ENCODE results near the gene TEKT1. TPM values are rescaled to one million over a fixed set of nuclear protein-coding genes. Genes with fewer than 3 reads are reported as not detected.

Gene TEKT1
- total RNA-seq, 1 experiment from 2014 or later: not detected

- Histone ChIP-seq H3K79me1 (ENCODE audit: insufficient read depth, low read depth, low read length, poor library complexity, severe bottlenecking) (no peaks in the 10 kb centered on the region), H3K18ac (ENCODE audit: insufficient read length, low read depth, low read length) (no peak overlapping the region), H2BK120ac (ENCODE audit: low read depth, low read length, poor library complexity, severe bottlenecking) (no peak overlapping the region), H3K4ac (ENCODE audit: low read depth, low read length) (no peak overlapping the region), H3K4me2 (ENCODE audit: insufficient read depth, insufficient read length, low read length) (no peak overlapping the region), H3K23me2 (ENCODE audit: insufficient read length, low read depth, low read length, poor library complexity, severe bottlenecking) (no peaks in the 10 kb centered on the region), H3K9me3 (ENCODE audit: control insufficient read depth, low read depth, low read length) (no peaks in the 10 kb centered on the region), H2BK20ac (ENCODE audit: low read depth, low read length, poor library complexity, severe bottlenecking) (no peak overlapping the region), H3K9ac (ENCODE audit: extremely low read depth, insufficient read length, low read length) (no peak overlapping the region), H2BK12ac (ENCODE audit: insufficient read length, low read depth, low read length) (no peak overlapping the region), H3K79me2 (ENCODE audit: insufficient read depth, low read length) (no peaks in the 10 kb centered on the region; the same call in 1 of the 2 replicates), H4K5ac (ENCODE audit: insufficient read length, low read depth, low read length) (no peak overlapping the region), H2BK15ac (ENCODE audit: low read depth, low read length) (no peak overlapping the region), H3K4me1 (ENCODE audit: insufficient read depth, low read length) (no peaks in the 10 kb centered on the region), H2BK5ac (ENCODE audit: insufficient read length, low read length) (no peak overlapping the region), H3K27me3 (ENCODE audit: insufficient read depth, low read length) (no peaks in the 10 kb centered on the region), H2AK5ac (ENCODE audit: insufficient read length, low read length) (no peak overlapping the region), H3K56ac (ENCODE audit: insufficient read length, low read depth, low read length) (no peak overlapping the region), H3K23ac (ENCODE audit: insufficient read length, low read depth, low read length) (no peak overlapping the region), H4K8ac (replicated peaks; ENCODE audit: insufficient read length, low read depth, low read length) (no peak overlapping the region), H2AFZ (ENCODE audit: low read length) (no peak overlapping the region), H4K20me1 (ENCODE audit: control insufficient read depth, insufficient read depth, insufficient read length) (no peaks in the 10 kb centered on the region), H3T11ph (ENCODE audit: low read length) (no peak overlapping the region), H4K91ac (ENCODE audit: insufficient read length, low read depth, low read length) (no peak overlapping the region), H3K27ac (ENCODE audit: insufficient read length, low read depth, low read length) (no peak overlapping the region), H3K14ac (ENCODE audit: insufficient read depth, low read length) (no peak overlapping the region)
- WGBS (ENCODE audit: extremely low coverage, insufficient read length, low lambda C conversion rate): no CpG with 5 or more reads among the region's 2 CpGs
- no peak overlapping the region for H3K4me3 Mint-ChIP-seq
- H3K27me3 Mint-ChIP-seq (ENCODE audit: low read depth): no peaks in the 10 kb centered on the region; the same call in 1 of the 2 replicates
- DNase-seq: no peak
- H3K4me1 Mint-ChIP-seq: no peaks in the 10 kb centered on the region
- H3K36me3 Mint-ChIP-seq (ENCODE audit: insufficient read depth in 1 of 3, low read depth in 3 of 3): peaks cover 0 to 14% (median 3%) of the 10 kb centered on the region in 3 experiments; a peak in 3 of 7 replicates
- H3K9me3 Mint-ChIP-seq: no peaks in the 10 kb centered on the region
- H3K27ac Mint-ChIP-seq: no peak overlapping the region
- TF ChIP-seq, protein P1, sequence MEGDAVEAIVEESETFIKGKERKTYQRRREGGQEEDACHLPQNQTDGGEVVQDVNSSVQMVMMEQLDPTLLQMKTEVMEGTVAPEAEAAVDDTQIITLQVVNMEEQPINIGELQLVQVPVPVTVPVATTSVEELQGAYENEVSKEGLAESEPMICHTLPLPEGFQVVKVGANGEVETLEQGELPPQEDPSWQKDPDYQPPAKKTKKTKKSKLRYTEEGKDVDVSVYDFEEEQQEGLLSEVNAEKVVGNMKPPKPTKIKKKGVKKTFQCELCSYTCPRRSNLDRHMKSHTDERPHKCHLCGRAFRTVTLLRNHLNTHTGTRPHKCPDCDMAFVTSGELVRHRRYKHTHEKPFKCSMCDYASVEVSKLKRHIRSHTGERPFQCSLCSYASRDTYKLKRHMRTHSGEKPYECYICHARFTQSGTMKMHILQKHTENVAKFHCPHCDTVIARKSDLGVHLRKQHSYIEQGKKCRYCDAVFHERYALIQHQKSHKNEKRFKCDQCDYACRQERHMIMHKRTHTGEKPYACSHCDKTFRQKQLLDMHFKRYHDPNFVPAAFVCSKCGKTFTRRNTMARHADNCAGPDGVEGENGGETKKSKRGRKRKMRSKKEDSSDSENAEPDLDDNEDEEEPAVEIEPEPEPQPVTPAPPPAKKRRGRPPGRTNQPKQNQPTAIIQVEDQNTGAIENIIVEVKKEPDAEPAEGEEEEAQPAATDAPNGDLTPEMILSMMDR (conservative IDR thresholded peaks at IDR 0.05): no peak
Measured at GRCh38 chr17:6868582-6868981, 37.1 kb upstream of the TEKT1 start.
